Right lobe of liver (tissue), 6 donors: ENCODE data around the gene ZDHHC14. TPM values are rescaled to one million over a fixed set of nuclear protein-coding genes. Genes with fewer than 3 reads are reported as not detected.

ENCODE experiments used
- ATAC-seq, 4 donors: fragments of 200-7000 bp; cut with Tn5 transposase; one replicate each; pipeline ENCODE4 v1.9.1; 2020; ENCODE audit warnings: mild to moderate bottlenecking in 4 of 4, moderate library complexity in 4 of 4
- DNase-seq, 3 donors: peaks; one replicate each; pipeline ENCODE4 v3.0.0-alpha.2; 2020
- H3K27ac ChIP-seq, 3 donors: fragments of 200-600 bp; one replicate each; pipeline ENCODE4 v1.8.0; 2022
- H3K27me3 ChIP-seq, 2 donors: fragments of 200-600 bp; one replicate each; pipeline ENCODE4 v1.8.0; 2022
- H3K36me3 ChIP-seq, 4 donors: fragments of 200-600 bp; sonication (generic) in 1 of 4; one replicate each; pipeline versions ENCODE4 v1.5.1 to v1.8.0; 2017 to 2022; ENCODE audit warnings: control low read depth in 1 of 4
- H3K4me1 ChIP-seq, 4 donors: fragments of 200-600 bp; sonication (generic) in 1 of 4; one replicate each; pipeline versions ENCODE4 v1.5.1 to v1.8.0; 2017 to 2022; ENCODE audit warnings: control low read depth in 1 of 4
- H3K4me3 ChIP-seq, 3 donors: fragments of 200-600 bp; one replicate each; pipeline ENCODE4 v1.8.0; 2022
- H3K9me3 ChIP-seq, 4 donors: fragments of 200-600 bp; sonication (generic) in 1 of 4; one replicate each; pipeline versions ENCODE4 v1.5.1 to v1.8.0; 2017 to 2022; ENCODE audit warnings: control low read depth in 1 of 4
- POLR2A ChIP-seq: fragments of 450-650 bp; IDR thresholded peaks from one replicate; pipeline ENCODE4 v1.6.1; 2017; ENCODE audit warnings: antibody characterized with exemption, mild to moderate bottlenecking
- WGBS: methylation state at CpG from one replicate; pipeline ENCODE4 v1.1.6; 2018; ENCODE audit warnings: low coverage, low lambda C conversion rate; ENCODE audit not compliant: insufficient coverage; ENCODE audit errors: missing lambda C conversion rate; 5-methylcytosine and 5-hydroxymethylcytosine counted together
- intact Hi-C, 2 donors: fragments of 100-400 bp; cut with DNase I; formaldehyde crosslinking; loops; one replicate each; pipeline versions ENCODE4 v1.11.2 to v1.14.1; 2022
- total RNA-seq, 6 experiments: library from RNA; depleted of rRNA in 2 of 6; stranded (reverse); fragments of >200 nt in 2 of 6; fragmentation: NEBNext Ultra II Directional in 3 of 6; extraction: Animal tissue kit (Norgen Biotek cat#: 25700) in 3 of 6; gene quantifications; one replicate each; pipeline versions ENCODE4 v1.1.0 to v1.2.4, GENCODE V29; 2016 to 2023
- TF ChIP-seq, protein P1 (sequence below), 4 donors: fragments of 200-600 bp in 3 of 4; fragments of 450-650 bp in 1 of 4; IDR thresholded peaks; one replicate each; pipeline versions ENCODE4 v1.5.1 to v1.8.0; 2016 to 2022; ENCODE audit warnings: antibody characterized with exemption in 4 of 4, mild to moderate bottlenecking in 2 of 4
- donor health status: DM: no; HTN: yes; CAD: no.
- donor health status: DM: no; HTN: no; CAD: no.
- donor health status: DM: no; HTN: no; CAD: no.
- donor health status: DM: no; HTN: yes; CAD: no.
- donor health status: DM: no; HTN: yes; CAD: no.

The ZDHHC14 gene
- total RNA-seq, 6 experiments from 2014 or later = 7.3 to 13.0 (median 10.3) TPM

DNA sequence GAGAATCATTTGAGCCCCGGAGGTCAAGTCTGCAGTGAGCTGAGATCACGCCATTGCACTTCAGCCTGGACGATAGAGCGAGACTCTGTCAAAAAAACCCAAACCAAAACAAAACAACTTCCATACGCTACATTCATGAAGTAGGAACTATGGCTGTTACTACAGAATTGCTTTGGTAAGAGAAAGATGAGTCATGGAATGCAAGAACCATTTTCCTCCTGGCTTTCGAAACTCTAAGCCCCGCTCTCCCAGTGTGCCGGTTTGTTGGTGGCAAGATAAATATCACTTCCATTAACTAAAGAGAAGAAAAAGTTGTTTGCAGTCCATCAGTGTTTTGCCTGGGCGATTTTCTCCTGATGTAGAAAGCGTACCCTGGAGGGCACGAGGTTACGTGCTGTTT lies 61.3 kb downstream of the ZDHHC14 start:
- H3K9me3 ChIP-seq = no peaks in the 10 kb centered on the region
- ATAC-seq (peak in 1 of 4 donors; percentile 43), DNase-seq (no peak)
- TF ChIP-seq, protein P1, sequence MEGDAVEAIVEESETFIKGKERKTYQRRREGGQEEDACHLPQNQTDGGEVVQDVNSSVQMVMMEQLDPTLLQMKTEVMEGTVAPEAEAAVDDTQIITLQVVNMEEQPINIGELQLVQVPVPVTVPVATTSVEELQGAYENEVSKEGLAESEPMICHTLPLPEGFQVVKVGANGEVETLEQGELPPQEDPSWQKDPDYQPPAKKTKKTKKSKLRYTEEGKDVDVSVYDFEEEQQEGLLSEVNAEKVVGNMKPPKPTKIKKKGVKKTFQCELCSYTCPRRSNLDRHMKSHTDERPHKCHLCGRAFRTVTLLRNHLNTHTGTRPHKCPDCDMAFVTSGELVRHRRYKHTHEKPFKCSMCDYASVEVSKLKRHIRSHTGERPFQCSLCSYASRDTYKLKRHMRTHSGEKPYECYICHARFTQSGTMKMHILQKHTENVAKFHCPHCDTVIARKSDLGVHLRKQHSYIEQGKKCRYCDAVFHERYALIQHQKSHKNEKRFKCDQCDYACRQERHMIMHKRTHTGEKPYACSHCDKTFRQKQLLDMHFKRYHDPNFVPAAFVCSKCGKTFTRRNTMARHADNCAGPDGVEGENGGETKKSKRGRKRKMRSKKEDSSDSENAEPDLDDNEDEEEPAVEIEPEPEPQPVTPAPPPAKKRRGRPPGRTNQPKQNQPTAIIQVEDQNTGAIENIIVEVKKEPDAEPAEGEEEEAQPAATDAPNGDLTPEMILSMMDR (IDR thresholded peaks at IDR 0.05) = no peak
- no peak for TF ChIP-seq POLR2A
- H3K36me3 ChIP-seq = no peaks in the 10 kb centered on the region
- 62% methylated on average over 8 of the region's 12 CpGs for WGBS
- intact Hi-C loops = no loop called here
- H3K27ac ChIP-seq = no peak overlapping the region
- H3K4me3 ChIP-seq = no peak overlapping the region
- H3K27me3 ChIP-seq = no peaks in the 10 kb centered on the region
- H3K4me1 ChIP-seq = peaks cover 0 to 13% (median 4%) of the 10 kb centered on the region in 4 donors

DNA sequence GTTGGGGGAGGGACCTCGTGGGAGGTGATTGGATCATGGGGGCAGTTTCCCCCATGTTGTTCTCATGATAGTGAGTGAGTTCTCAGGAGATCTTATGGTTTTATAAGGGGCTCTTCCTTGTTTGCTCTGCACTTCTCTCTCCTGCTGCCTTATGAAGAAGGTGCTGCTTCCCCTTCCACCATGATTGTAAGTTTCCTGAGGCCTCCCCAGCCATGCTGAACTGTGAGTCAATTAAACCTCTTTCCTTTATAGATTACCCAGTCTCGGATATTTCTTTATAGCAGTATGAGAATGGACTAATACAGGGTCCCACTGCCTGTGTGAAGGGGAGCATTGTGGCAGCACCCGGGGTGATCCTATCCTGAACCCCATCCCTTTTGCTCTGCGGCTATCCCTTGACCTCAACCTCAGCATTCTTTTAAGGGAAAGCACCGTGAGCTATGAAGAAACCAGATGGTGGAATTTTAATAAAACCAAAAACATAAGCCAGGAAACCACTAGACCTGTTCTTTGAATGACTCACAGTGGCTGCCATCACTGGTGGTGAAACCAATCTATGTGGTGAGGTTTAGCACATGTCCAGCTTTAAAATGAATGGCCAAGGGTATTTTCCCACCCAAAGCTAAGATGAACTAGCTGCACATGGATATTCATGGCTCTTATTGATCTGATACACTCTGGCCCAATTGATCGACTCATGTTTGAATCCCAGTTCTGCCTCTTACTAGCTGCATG lies 62.2 kb downstream of the ZDHHC14 start:
- intact Hi-C loops = no loop called here
- DNase-seq = no peak
- Histone ChIP-seq H3K9me3 (no peaks in the 10 kb centered on the region), H3K36me3 (no peaks in the 10 kb centered on the region), H3K4me3 (no peak overlapping the region), H3K27me3 (no peaks in the 10 kb centered on the region), H3K4me1 (peaks cover 0 to 10% (median 4%) of the 10 kb centered on the region in 4 donors), H3K27ac (no peak overlapping the region)
- TF ChIP-seq POLR2A = no peak
- TF ChIP-seq, protein P1 (IDR thresholded peaks at IDR 0.05) = no peak
- ATAC-seq = no peak
- WGBS = 78% methylated on average over 5 of the region's 6 CpGs

DNA sequence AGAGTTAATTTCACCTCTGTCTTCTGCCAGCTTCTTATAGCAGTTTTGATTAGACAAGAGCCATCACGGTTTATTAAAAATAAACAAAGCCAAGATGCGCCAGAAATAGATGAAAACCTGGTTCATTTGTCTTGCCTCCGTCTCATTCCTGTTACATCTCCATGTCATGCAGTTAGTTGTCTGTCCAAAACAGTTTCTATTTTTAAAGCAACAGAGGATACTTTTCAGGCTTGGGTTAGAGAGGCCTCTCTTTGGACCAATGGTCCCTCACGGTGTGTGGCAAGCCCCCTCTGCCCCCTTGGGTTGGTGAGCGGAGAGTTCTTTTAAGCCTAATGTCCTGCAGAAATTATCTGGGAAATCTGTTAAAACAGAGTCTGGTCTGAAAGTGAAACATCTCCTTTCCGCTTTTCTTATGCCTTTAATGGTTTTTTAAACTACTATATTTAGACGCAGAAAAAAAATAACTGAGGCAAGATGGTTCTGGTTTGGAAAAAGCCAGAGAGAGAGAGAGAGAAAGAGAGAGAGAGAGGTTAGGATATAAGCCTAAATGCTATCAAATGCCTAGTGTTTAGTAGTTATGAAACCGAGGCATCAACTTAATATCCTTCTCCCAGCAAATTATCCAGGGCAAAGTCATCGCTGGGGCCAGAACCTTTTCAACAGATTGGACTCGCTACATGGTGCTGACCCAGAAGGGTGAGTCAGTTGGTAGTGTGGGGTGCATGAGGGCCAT lies 64.5 kb downstream of the ZDHHC14 start:
- TF ChIP-seq POLR2A = no peak
- TF ChIP-seq, protein P1 (IDR thresholded peaks at IDR 0.05) = no peak
- intact Hi-C loops = no loop called here
- Histone ChIP-seq H3K27ac (no peak overlapping the region), H3K4me1 (no peaks in the 10 kb centered on the region), H3K9me3 (no peaks in the 10 kb centered on the region), H3K27me3 (no peaks in the 10 kb centered on the region), H3K36me3 (no peaks in the 10 kb centered on the region), H3K4me3 (no peak overlapping the region)
- 68% methylated on average over 9 of the region's 10 CpGs for WGBS
- DNase-seq (no peak), ATAC-seq (no peak)

DNA sequence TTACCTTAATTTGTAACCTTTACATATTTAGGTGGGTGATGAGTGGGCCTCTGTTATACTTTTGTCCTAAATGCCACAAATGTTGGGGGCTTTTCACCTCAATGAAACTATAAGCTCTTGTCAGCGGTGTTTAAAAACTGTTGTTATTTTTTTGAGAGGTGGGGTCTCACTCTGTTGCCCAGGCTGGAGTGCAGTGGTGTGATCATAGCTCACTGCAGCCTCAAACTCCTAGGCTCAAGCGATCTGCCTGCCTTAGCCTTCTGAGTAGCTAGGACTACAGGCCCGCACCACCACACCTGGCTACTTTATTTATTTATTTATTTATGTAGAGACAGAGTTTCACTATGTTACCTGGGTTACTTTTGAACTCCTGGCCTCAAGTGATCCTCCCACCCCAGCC lies 66.7 kb downstream of the ZDHHC14 start:
- Histone ChIP-seq H3K9me3 (no peaks in the 10 kb centered on the region), H3K36me3 (no peaks in the 10 kb centered on the region), H3K4me1 (no peaks in the 10 kb centered on the region), H3K27ac (no peak overlapping the region), H3K4me3 (no peak overlapping the region), H3K27me3 (no peaks in the 10 kb centered on the region)
- no peak for TF ChIP-seq POLR2A
- TF ChIP-seq, protein P1 (IDR thresholded peaks at IDR 0.05) = no peak
- no peak for DNase-seq
- 100% methylated on average over 2 of the region's 3 CpGs for WGBS
- ATAC-seq = no peak
- intact Hi-C loops = no loop called here
